RWPE2 (cell line): Measurements from ENCODE around the gene C1orf52.
A peak's percentile ranks its signal among the peaks of the same experiment; 100 is the strongest.

Experiments used
- ATAC-seq: fragments of 200-7000 bp; cut with Tn5 transposase; 3 replicates; pipeline ENCODE4 v1.9.1; 2021; ENCODE audit warnings: low read depth
- DNase-seq: peaks from one replicate; pipeline ENCODE4 v3.0.0-alpha.2; 2020; ENCODE audit warnings: low spot score
- H3K27ac ChIP-seq: fragments of 450-650 bp; 2 replicates; pipeline ENCODE4 v1.5.1; 2017; ENCODE audit warnings: mild to moderate bottlenecking; ENCODE audit not compliant: poor library complexity, severe bottlenecking
- H3K27me3 ChIP-seq: fragments of 250-450 bp; sonication (Bioruptor Pico); 2 replicates; pipeline ENCODE4 v1.5.1; 2021; ENCODE audit warnings: mild to moderate bottlenecking, moderate library complexity; ENCODE audit not compliant: insufficient read depth, poor library complexity, severe bottlenecking
- H3K36me3 ChIP-seq: fragments of 250-450 bp; sonication (Bioruptor Pico); 2 replicates; pipeline ENCODE4 v1.5.1; 2020; ENCODE audit warnings: low read depth, mild to moderate bottlenecking, moderate library complexity
- H3K4me1 ChIP-seq: fragments of 250-450 bp; sonication (Bioruptor Pico); 2 replicates; pipeline ENCODE4 v1.5.1; 2021; ENCODE audit warnings: mild to moderate bottlenecking, moderate library complexity; ENCODE audit not compliant: insufficient read depth, poor library complexity, severe bottlenecking
- H3K4me3 ChIP-seq: fragments of 250-450 bp; sonication (Bioruptor Pico); 2 replicates; pipeline ENCODE4 v1.5.1; 2021; ENCODE audit warnings: mild to moderate bottlenecking, moderate library complexity; ENCODE audit not compliant: severe bottlenecking
- H3K9me3 ChIP-seq: fragments of 250-450 bp; sonication (Bioruptor Pico); 2 replicates; pipeline ENCODE4 v1.5.1; 2021; ENCODE audit warnings: mild to moderate bottlenecking, moderate library complexity; ENCODE audit not compliant: severe bottlenecking
- TF ChIP-seq, protein P1 (sequence below): fragments of 450-650 bp; IDR thresholded peaks from one replicate; pipeline ENCODE4 v1.5.1; 2017; ENCODE audit warnings: mild to moderate bottlenecking, moderate library complexity; ENCODE audit not compliant: poor library complexity, severe bottlenecking

Gene C1orf52

DNA sequence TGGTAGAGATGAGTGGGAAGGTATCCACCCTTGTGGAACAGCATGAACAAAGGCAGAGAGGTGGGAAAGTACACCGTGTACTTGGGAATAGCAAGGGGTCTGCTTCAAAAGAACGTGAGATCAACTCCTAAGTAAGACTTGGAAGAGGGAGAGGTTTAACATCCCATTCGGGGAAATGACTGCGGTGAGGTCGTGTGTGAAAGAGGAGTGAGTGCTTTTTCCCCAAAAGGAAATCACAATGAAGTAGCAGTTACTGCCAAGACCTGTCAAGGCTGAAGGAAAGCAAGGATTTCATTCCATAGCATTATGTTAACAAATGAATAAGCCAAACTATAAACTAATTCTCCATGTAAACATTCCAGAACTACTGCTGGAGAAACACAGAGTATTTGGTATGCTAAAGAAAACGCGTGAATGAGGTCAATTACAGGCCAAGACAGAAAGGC, 38.7 kb downstream of the C1orf52 start:
- Histone ChIP-seq H3K4me1 (peaks cover 7% of the 10 kb centered on the region), H3K27me3 (no peaks in the 10 kb centered on the region), H3K36me3 (no peaks in the 10 kb centered on the region), H3K4me3 (no peak overlapping the region), H3K9me3 (no peaks in the 10 kb centered on the region), H3K27ac (no peak overlapping the region)
- DNase-seq = no peak
- ATAC-seq = no peak
- TF ChIP-seq, protein P1, sequence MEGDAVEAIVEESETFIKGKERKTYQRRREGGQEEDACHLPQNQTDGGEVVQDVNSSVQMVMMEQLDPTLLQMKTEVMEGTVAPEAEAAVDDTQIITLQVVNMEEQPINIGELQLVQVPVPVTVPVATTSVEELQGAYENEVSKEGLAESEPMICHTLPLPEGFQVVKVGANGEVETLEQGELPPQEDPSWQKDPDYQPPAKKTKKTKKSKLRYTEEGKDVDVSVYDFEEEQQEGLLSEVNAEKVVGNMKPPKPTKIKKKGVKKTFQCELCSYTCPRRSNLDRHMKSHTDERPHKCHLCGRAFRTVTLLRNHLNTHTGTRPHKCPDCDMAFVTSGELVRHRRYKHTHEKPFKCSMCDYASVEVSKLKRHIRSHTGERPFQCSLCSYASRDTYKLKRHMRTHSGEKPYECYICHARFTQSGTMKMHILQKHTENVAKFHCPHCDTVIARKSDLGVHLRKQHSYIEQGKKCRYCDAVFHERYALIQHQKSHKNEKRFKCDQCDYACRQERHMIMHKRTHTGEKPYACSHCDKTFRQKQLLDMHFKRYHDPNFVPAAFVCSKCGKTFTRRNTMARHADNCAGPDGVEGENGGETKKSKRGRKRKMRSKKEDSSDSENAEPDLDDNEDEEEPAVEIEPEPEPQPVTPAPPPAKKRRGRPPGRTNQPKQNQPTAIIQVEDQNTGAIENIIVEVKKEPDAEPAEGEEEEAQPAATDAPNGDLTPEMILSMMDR = no peak

GRCh38 chr1:85219853-85220610, 39.4 kb downstream of the C1orf52 start:
- H3K36me3 ChIP-seq = no peaks in the 10 kb centered on the region
- no peaks in the 10 kb centered on the region for H3K9me3 ChIP-seq
- H3K27me3 ChIP-seq = no peaks in the 10 kb centered on the region
- no peak for DNase-seq
- H3K4me3 ChIP-seq = no peak overlapping the region
- peaks cover 6% of the 10 kb centered on the region for H3K4me1 ChIP-seq
- ATAC-seq = no peak
- TF ChIP-seq, protein P1 = no peak
- no peak overlapping the region for H3K27ac ChIP-seq

DNA sequence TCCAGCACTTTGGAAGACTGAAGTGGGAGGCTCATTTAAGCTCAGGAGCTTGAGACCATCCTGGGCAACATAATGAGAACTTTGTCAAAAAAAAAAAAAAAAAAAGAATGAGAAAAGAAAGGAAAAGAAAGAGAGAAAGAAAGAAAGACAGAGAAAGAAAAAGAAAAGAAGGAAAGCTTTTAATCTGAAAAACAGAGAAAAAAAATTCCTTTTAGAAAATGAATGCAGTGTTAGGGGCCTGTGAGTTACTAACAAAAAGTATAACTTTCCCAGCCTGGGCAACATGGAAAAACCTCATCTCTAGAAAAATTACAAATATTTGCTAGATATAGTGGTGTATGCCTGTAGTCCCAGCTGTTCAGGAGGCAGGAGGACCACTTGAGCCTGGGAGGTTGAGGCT, 42.8 kb downstream of the C1orf52 start:
- peaks cover 12% of the 10 kb centered on the region for H3K4me1 ChIP-seq
- no peaks in the 10 kb centered on the region for H3K27me3 ChIP-seq
- ATAC-seq = no peak
- H3K27ac ChIP-seq = no peak overlapping the region
- H3K9me3 ChIP-seq = no peaks in the 10 kb centered on the region
- no peak overlapping the region for H3K4me3 ChIP-seq
- TF ChIP-seq, protein P1 = no peak
- H3K36me3 ChIP-seq = no peaks in the 10 kb centered on the region
- DNase-seq = no peak

GRCh38 chr1:85214654-85215053, 44.8 kb downstream of the C1orf52 start:
- Histone ChIP-seq H3K4me1 (peaks cover 12% of the 10 kb centered on the region), H3K27ac (no peak overlapping the region), H3K4me3 (no peak overlapping the region), H3K9me3 (no peaks in the 10 kb centered on the region), H3K27me3 (no peaks in the 10 kb centered on the region), H3K36me3 (no peaks in the 10 kb centered on the region)
- ATAC-seq (peak; percentile 62), DNase-seq (no peak)
- TF ChIP-seq, protein P1 = no peak

GRCh38 chr1:85208488-85208887, 51.0 kb downstream of the C1orf52 start:
- Histone ChIP-seq H3K36me3 (no peaks in the 10 kb centered on the region), H3K27ac (no peak overlapping the region), H3K4me1 (peaks cover 15% of the 10 kb centered on the region), H3K4me3 (no peak overlapping the region), H3K9me3 (no peaks in the 10 kb centered on the region), H3K27me3 (no peaks in the 10 kb centered on the region)
- TF ChIP-seq, protein P1 = no peak
- DNase-seq (no peak), ATAC-seq (no peak)
